GM19452 (cell line): ENCODE measurements around the gene ALOXE3.

Source experiments
- ATAC-seq: cut with Tn5 transposase; IDR thresholded peaks from one replicate; pipeline ENCODE4 v1.9.1; 2021; ENCODE audit not compliant: unreplicated experiment

ALOXE3 gene

DNA sequence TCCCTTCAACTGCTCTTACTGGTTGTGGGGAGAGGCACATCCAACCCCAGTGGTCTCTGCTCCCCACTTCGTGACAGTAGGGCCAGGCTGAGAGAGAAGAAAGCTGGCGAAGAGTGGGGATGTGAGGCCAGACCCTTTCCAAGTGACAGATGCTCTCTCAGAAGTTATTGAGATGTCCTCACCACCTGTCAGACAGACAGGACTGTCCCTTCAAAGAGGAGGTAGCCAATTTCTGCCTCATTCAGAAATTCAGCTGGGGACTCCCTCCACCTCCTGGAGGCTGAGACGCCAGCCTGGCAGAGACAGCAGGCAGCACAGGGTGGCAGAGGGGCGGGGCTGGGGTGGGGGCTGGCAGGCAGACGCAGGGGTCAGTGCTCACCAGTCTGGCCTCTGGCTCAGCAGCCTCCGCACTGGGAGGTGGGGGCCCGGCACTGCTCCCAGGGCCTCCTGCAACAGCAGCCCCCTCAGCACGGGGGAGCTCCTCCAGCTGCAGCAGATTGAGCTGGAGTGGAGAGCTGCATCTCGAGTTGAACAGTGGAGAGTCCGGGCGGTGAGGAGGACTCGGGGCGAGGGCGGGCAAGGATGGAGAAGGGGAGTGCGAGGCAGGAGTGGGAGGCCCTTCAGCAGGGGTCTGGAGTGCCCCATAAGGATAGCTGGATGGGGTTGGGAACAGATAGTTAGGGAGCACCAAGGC lies 24.7 kb upstream of the ALOXE3 start:
- ATAC-seq: no peak

DNA sequence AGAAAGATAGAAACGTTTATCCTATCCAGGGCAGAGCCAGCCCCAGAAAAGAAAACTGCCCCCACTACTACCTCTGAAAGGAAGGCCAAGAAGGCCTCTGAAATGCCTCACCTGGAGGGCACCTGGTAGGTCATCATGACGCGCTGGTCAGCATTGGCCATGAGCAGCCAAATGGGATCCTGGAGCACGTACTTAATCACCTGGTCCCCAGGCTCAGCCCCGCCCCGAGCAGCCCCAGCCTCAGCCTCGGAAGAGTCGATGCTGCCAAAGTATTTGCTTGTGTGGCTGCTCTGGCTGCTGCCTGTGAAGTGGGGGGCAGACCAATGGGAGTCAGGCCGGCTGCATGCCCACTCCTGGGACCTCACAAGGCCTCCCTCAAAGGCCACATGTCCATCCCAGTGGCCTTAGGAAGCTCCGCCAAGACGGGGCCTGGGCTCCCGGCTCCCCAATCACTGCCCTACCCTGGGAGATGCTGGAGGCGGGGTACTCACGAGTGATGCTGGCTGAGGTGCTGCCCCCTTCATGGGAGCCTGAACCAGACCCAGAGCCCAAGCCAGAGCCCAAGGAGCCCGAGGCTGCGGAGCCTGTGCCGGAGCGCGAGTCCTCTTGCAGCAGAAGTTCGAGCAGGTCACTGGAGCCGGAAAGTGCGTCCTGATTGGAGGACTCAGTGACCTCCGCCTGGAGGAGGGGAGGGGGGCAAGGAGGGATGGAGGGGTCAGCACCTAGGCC lies 24.0 kb upstream of the ALOXE3 start:
- no peak for ATAC-seq

DNA sequence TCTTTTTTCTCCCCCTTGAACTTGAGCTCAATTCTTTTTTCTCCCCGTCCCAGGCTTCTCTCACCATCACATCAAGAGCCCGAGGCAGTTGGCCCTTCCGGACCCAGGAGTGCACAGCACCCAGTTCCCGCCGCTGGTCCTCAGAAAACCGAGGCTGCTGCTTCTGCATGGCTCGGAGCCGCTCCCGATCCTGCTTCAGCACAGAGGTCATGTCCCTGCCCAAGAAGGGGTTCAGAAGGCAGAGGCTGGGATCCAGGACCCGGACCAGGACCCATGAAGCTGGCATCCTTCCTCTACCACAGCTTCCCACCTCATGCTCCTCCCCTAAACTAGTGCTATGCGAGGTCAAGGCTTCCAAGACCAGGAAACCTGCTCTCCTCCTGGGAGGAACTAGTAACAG lies 23.4 kb upstream of the ALOXE3 start:
- no peak for ATAC-seq

DNA sequence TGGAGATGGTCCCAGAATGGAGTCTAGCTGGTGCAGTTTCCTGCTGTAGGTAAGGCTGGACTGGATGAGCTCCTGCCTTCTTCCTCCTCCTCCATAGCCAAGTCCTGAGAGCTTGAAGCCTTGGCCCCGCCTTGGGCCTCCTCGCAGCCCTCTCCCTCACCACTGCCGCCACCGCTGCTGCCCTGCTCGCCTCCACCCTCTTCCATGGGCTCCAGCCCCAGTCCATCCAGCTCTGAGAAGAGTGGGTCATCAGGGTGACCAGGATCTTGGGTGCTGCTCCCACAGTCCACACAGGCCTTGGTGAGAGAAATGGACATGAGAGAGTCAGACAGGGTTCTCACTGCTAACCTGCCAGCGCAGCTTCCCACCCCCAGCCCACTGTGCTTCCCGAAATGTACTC lies 22.7 kb upstream of the ALOXE3 start:
- ATAC-seq: no peak

DNA sequence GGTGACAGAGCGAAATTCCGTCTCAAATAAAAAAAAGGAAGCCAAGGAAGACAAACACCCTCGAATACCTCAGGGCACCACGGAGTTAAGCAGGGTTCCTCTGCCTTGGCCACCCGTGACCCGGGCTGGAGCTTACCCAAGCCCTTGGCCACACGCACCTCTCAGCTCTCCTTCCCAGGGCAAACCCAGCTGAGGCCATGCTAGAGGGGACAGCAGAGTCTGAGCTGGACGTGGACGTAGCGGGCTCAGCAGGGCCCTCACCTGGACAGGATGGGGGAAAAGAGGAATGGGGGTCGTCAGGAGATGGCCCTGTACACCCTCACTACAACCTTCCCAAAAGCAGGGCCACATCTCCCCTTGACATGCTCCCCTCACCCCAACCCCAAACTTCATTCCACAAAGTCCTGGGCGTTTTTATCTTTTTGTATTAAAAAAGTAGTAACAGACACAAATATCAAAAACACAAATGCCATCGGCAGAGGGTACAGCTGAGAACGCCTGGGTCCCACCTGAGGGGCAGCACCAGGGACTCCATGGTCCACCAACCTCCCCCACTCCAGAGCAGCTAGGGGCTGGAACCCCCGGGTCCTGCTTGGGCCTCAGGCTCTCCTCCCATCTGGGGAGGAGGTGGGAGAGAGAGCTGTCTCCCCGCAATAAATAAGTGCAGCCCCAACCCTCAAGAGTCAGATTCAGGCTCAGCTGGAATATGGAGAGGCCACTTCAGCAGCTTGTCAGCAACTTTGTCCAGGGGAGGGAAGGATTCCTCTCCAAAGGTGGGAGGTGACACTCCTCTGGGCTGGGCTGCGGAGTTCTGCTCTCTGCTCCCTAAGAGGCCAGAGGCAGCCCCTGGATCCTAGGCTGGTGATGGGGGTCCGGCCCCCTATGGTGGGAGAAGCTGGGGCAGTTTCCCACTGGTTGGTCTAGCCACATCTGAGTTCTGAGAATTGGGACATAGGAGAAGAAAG lies 22.0 kb upstream of the ALOXE3 start:
- ATAC-seq: no peak

DNA sequence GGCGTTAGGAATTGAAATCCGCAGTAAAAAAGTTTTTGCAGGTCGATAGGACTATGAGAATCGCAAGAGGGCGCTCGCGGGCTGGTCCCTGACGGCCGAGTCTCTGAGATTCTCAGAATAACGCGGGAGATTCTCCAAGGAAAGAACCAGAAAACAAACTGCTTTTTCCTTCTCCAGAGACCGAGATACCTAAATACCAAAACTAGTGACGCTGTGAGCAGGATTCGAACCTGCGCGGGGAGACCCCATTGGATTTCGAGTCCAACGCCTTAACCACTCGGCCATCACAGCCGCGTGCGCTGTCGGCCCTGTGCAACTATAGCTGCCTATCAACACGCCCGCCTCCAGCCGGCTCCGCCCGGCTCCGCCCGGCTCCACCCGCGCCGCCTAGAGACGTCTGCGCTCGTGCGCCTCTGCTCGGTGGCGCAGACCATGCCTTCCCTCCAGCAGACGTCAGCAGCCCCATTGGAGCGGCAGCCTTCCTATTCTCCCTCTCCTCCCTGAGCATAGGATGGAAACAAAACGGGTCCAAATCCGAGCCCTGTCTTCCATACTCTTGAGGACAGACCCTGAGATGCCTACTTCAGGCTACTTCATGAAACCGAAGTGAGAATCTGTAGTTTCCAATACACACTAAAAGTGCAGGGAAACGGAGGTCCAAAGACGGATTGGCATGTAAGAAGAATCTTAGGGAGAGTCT lies 20.5 kb upstream of the ALOXE3 start:
- ATAC-seq: peak; percentile 80

DNA sequence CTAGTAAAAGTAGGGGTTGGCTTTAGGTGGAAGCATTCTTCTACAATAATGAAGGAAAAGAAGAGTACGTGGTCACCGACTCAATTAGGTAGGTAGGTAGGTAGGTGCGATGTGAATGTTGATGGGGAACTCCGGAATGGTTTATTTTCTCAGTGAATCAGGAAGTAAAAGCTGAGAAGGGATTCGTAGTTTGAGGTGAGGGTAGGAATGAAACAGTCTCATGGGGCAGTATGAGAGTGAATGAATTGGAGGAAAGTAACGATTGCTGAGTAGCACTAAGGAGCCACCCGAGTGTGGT lies 20.0 kb upstream of the ALOXE3 start:
- no peak for ATAC-seq

DNA sequence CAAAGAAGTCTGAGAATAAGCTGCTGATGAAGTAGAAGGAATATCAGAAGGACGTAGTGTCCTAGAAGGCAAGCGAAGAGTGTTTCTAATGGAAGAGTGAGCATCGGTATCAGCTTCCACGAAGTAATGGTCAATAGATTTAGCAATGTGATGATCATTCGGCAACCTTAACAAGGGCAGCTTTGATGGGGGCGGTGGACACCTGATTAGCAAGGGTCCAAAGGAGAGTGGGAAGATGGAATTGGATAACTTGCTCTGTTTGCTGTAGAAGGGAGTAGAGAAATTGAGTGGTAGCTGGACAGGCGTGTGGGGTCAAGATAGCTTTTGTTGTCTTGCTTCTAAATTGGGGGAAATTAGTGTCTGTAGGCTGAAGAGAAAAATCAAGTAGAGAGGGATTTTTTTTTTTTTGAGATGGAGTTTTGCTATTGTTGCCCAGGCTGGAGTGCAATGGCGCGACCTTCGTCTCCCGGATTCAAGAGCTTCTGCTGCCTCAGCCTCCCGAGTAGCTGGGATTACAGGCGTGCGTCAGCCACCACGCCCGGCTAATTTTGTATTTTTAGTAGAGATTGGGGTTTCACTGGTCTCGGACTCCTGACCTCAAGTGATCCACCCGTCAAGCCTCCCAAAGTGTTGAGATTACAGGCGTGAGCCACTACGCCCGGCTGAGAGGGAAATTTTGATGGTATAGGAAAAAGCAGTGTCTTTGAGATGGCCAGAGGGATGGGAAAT lies 19.5 kb upstream of the ALOXE3 start:
- ATAC-seq: no peak

DNA sequence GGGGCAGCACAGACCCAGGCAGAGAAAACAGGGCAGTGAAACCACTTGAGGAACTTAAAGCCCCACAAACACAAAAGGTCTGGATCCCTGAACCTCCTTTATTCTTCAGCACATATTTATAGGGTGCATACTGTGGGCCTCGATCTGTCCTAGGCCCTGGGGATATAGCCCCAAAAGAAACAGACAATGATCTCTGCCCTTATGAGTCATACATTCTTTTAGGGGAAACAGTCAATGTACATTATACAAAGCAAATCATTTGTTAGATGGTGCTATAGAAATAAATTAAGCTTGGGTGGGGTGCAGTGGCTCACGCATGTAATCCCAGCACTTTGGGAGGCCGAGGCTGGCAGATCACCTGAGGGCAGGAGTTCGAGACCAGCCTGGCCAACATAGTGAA lies 15.6 kb upstream of the ALOXE3 start:
- no peak for ATAC-seq

DNA sequence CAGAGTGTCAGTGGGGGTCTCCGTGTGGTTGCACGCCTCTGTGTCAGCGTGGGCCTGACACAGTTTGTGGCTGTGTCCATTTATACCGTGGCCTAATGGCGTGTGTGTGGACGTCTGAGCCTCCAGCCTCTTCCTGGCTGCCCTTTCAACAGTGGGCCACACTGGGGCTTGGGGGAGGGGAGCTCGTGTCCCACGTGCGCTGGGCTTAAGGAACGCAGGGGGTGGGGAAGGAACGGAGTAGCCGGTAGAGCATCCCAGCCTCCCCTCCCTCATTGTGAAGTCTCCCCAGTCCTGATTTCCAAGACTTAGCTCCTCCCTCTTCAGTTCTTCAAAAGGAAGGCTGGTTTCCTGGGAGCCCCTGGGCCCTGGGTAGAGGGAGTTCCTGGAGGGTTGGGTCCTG lies 15.1 kb upstream of the ALOXE3 start:
- ATAC-seq: no peak

DNA sequence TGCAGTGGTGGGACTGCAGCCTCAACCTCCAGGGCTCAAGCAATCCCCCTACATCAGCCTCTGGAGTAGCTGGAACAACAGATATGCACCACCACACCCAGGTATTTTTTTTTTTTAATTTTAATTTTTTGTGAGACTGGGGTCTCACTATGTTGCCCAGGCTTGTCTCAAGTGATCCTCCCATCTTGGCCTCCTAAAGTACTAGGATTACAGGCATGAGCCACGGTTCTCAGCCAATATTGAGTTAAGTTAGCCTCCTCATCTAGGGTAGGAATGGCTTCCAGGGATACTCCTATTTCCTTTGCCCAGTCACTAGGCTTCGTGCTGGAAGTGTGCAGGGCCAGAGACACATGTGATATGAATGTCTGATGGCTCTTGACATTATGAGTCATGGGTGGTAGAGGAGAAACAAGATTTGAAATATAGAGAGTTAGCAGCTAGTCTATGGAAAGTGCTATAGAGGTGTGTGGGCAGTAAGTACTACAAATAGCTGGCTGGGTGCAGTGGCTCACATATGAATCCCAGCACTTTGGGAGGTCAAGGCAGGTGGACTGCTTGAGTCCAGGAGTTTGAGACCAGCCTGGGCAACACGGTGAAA lies 13.6 kb upstream of the ALOXE3 start:
- ATAC-seq: no peak

DNA sequence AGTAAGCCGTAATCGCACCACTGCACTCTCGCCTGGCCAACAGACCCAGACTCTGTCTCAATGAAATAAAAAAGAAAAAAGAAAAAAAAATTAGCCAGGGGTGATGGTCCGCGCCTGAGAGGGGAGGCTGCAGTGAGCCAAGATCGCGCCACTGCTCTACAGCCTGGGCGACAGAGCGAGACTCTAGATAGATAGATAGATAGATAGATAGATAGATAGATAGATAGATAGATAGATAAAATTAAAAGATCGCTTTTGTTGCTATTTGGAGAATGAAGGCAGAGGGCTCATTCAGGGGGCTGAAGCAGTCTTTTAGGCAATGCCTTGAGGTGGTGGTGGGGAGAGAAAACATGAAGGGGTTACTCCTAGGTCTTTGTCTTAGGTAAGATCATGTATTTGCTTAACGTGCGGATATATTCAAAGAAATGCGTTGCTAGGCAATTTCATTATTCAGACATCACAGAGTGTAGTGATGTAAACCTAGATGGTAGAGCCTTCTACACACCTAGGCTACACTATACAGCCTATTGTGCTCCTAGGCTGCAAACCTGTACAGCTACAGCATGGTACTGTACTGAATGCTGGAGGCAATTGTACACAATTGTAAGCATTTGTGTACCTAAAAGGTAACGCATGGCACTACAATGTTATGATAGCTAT lies 9.9 kb upstream of the ALOXE3 start:
- no peak for ATAC-seq

DNA sequence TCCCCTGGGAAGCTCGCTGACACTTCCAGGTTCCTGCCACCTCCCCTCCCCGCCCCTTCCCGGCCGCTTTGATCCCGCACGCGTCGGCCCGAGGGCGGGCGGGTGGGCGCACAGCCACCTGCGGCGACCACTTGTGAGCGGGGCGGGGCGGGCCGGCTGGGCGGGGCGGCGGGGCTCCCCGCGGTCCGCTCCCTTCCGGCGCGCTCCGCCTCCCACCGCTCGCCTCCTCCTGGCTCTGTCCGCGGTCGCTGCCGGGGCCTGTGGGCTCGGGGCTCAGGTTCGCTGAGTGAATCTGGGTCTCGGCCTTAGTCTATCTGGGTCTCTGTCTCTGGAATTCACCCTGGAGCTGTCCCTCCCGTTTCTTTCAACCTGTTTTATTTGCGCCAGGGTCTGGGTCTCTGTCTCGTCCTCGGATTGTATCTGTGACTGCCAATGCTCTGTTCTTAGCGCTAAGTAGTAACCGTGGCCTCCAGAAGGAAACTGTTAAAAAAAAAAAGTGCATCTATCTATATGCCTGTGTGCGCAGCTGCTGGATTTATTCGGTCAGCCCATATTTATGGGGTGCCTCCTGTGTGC lies 8.3 kb upstream of the ALOXE3 start:
- no peak for ATAC-seq

DNA sequence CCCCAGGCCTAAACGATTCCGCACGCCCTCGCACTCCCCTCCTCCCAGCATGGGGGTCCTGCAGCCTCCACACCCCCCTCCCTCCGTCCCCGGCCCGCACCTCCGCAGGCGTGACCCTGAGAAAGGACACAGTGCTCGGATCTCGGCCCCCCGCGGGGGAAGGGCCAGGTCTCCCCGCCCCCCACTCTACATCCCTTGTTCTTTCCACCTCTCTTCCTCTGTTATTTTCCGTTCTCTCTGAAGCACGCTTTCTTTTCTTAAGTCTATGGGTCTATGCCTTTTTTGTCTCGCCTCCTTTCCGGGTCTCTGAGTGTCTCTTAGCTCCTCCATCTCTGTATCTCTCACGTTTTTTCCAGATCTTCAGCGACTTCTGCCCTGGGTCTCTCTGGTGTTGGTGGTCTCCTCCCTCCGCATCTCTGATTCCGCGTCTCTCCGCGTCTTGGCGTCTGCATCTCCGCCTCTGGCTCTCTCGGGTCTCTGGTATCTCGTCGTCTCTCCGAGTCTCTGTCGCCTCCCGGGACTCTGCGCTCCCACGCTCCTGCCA lies 7.7 kb upstream of the ALOXE3 start:
- no peak for ATAC-seq

DNA sequence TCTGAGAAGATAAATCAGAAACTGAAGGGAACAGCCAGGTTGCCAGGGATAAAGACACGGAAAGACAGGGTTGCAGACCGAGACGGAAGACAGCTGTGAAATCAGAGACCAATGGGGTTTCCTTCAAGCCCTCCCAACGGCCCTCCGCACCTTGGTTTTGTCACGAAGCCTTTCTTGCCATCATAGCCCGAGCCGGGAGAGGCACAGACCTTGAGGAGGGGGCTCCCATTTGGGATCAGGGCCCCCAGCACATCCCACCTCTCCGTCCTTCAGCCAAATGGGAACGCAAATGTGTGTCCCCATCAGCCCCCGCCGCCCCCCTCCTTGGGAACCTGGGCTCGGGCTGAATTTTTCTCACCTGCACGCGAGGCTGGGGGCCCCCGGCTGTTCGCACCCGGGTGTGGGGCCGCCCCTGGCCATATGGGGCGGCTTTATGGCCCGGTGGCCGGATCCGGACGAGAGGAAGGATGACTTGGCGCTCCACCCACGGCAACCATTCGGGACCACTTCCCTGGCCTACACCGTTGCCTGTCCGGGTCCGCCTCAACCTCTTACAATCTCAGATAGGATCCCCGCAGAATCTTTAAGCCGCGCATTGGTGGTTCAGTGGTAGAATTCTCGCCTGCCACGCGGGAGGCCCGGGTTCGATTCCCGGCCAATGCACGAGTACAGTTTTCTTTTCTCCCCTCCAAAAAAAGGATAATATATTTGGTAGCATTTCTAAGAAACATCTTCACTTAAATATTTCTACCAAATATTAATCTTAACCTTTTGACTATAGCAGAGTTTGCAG lies 7.0 kb upstream of the ALOXE3 start:
- no peak for ATAC-seq

DNA sequence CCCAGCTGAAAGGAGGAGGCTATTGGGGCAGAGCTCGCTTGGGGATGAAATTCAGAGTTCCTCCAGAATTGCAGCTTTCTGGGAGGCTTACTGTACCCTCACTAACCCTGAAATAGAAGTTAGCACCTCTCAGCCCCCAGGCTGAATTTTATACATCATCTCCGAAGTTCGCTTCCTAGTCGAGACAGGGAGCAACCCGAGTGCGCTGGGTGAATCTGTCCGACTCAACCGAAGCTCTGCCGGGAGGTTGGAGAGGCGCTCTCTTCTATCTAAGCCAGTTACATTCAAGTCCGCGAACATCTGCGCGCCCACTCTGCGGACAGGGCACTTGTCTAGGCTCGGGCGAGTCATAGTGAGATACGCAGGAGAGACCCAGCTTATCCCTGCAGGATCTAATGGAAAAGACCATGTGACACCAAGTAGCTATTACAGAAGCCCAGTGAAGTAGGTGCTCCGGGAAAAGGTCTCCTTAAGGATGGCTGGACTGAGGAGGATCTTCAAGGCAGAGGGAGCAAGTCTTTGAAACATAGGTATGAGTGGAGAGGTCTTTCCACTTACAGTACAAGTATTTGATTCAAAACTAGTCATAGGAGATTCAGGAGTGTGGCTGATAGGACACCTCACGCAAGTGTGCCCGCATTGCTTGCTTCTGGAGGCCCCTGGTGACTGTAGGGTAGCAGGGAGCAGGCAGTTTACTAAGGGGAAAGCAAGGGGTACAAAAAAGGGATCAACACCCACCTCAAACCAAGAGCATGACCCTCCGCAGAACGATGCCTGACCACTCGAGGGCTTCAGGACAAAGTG lies 6.2 kb upstream of the ALOXE3 start:
- ATAC-seq: no peak

DNA sequence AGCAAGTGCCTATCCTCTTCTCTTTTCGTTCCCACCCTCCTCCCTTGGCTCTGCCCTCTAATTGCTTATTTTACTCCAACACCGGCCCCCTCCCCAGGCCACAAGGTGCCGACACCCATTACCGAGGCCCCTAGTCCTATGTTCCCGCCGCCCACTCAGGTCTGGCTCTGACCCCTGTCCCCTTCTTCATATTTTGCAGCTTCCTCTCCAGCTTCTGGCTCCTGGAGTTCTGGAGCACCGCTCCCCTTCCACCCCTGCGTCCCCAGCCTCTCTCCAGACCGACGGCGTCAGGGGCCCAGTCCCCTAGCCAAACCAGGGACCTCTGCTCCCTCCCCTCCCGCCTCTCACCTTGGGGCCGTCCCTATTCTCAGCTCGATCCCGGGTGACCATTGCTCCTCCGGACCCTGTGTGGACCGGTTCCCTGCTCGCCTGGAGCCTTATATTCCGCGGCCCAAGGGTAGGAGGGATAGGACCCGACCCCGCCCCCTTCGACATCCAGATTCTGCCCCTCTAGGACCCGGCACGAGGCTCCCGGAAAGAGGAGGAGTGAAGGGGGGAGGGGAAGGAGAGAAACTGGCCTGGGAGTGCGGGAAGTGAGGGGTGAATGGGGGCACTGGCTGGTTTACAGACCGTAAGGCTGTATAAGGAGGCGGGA lies 5.5 kb upstream of the ALOXE3 start, which contains the start of gene HES7:
Gene HES7 (minus strand): TSS at position 412 of the 655 bp plus-strand sequence. CDS start 22 bp downstream, at position 390.
- ATAC-seq: no peak
